Retinal pigment epithelial cell (primary cell): ENCODE results near the gene LIMD2.

Experiments used
- DNase-seq: peaks from one replicate; pipeline ENCODE4 v3.0.0-alpha.2; 2010; ENCODE audit warnings: low read depth
- H3K4me3 ChIP-seq: 2 replicates; pipeline ENCODE4 v1.5.1; 2011; ENCODE audit warnings: mild to moderate bottlenecking, low read length, control low read depth, moderate library complexity
- TF ChIP-seq, protein P1 (sequence below): conservative IDR thresholded peaks from 2 replicates; pipeline ENCODE4 v1.5.1; 2011; ENCODE audit warnings: low read depth, low read length, control low read depth, inconsistent platforms

LIMD2 gene

DNA sequence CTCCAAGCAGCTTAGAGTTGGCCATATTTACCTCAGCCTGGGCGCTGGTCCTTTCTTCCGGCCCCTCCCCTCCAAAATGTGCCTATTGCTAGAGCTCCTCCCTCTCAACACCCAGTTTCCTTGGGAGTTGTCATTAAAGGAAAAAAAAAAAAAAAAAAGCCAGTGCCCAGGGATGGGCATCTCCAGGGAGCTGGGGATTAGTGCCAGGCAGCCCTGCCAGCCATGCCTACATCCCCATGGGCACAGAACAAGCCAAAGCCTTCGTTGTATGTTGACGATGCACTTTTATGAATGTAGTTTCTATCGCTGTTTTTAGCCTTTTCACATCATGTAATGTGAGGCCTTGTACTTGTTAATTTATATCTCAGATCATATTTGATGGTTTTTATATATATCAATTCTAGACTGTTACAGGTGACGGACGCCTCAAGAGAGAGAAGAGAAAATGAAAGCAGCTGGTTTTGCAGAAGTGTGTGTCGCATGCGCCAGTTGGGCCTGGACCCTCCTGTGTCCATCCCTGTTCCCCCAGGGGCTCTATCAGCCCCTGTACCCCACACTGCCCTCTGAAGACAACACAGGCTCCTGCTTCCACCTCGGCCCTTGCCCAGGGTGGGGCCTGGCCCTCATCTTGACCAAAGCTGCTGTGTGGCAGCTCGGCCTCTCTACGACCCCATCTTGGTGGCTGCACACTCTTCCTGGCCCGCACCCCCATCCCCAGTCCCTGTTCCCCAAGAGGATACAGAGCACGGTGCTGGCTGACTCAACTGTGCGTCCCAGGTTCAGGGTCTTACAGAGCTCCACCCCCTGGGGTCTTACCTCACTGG, 4.8 kb downstream of the LIMD2 start:
- DNase-seq, result no peak
- H3K4me3 ChIP-seq, result no peak overlapping the region
- TF ChIP-seq, protein P1, sequence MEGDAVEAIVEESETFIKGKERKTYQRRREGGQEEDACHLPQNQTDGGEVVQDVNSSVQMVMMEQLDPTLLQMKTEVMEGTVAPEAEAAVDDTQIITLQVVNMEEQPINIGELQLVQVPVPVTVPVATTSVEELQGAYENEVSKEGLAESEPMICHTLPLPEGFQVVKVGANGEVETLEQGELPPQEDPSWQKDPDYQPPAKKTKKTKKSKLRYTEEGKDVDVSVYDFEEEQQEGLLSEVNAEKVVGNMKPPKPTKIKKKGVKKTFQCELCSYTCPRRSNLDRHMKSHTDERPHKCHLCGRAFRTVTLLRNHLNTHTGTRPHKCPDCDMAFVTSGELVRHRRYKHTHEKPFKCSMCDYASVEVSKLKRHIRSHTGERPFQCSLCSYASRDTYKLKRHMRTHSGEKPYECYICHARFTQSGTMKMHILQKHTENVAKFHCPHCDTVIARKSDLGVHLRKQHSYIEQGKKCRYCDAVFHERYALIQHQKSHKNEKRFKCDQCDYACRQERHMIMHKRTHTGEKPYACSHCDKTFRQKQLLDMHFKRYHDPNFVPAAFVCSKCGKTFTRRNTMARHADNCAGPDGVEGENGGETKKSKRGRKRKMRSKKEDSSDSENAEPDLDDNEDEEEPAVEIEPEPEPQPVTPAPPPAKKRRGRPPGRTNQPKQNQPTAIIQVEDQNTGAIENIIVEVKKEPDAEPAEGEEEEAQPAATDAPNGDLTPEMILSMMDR, result no peak

DNA sequence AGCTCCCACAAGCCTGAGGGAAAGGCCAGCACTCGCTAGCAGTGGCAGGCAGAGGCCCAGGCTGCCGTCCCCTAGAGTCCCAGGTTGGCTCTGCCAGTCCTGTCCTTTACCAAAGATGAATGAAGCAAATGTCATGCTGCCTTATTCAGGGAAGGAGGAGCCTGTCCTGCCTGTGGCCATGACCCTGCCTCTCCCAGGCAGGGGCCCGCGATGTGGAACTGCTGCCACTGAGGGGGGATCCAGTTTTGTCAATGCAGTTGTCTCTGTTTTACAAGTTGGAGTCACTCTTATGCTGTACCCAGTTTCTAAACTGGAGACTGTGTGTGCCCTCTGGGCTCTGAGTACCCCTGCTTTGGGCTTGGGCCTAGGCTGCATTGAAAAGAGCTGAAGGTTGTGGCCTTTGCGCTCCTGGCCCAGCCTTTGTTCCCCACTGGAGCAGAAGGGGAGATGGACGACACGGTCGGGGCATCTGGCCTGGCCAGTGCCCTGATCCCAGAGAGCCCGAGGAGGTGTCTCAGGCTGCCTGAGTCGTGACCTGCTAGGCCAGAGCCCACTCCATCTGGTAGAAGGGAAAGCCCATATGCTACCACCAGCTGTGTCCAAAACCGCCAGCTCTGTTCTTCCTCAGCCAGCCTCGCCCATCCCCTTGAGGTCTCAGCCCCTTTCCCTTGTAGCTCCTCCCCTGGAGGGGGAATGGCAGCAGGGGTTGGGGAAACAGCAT, 5.5 kb downstream of the LIMD2 start:
- TF ChIP-seq, protein P1, result no peak
- DNase-seq, result no peak
- no peak overlapping the region for H3K4me3 ChIP-seq

DNA sequence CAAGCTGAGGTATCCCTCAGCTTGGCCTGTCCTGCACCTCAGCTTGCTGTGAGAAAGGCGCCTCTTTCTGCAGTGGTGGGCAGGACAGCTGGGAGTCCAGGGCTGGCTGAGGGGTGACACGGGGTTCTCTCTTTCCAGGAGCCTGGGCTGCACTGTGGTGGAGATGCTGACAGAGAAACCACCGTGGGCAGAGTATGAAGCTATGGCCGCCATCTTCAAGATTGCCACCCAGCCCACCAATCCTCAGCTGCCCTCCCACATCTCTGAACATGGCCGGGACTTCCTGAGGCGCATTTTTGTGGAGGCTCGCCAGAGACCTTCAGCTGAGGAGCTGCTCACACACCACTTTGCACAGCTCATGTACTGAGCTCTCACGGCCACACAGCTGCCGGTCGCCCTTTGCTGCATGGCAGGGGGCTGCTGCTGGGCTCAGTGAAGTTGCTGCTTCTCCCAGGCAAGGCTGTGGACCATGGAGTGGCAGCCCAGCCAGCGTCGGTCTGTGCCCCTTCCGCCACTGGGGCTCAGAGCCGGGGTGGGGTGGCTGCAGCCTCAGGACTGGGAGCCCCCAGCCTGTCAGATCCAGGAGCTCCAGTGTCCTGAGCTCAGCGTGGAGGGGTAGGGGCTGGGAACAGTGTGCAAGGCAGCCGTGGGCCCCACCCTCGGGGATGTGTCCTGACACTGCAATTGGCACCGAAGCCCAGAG, 6.4 kb downstream of the LIMD2 start:
- TF ChIP-seq, protein P1, result no peak
- no peak overlapping the region for H3K4me3 ChIP-seq
- no peak for DNase-seq

DNA sequence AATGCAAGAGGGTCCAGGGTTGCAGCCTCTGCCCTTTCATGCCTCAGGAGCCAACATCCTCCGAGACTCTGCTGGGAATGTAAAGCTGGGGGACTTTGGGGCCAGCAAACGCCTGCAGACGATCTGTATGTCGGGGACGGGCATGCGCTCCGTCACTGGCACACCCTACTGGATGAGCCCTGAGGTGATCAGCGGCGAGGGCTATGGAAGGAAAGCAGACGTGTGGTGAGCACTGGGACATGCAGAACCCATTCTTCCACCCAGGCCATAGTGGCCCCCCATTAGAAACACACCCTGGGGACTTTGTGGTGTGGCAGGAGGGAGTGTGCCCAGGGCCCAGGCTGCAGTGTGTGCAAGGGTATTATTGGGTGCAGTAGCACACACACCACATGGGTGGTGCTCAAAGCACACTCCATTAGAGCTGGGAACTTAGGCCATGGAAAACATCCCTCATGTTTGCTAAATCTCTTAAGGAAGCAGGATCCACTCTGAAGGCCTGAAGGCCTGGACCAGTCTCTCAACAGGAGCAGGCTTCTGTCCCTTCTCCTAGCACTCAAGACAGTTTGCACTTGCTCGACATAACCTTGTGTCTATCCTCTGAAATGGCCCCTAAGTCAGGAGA, 7.6 kb downstream of the LIMD2 start:
- H3K4me3 ChIP-seq, result no peak overlapping the region
- DNase-seq, result no peak
- TF ChIP-seq, protein P1, result no peak

DNA sequence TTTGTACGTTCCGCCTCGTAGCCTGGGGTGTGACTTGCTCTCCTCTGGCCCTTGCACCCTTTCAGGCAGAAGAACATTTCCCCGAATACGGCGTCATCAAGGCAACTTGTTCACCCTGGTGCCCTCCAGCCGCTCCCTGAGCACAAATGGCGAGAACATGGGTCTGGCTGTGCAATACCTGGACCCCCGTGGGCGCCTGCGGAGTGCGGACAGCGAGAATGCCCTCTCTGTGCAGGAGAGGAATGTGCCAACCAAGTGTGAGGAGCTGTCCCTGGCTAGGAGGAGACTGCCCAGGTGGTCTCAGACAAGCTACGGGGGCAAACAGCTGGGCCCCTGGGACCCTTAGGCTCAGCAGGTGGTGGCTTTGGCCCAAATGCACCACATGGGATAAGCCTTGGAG, 10.4 kb downstream of the LIMD2 start:
- no peak overlapping the region for H3K4me3 ChIP-seq
- DNase-seq, result no peak
- TF ChIP-seq, protein P1, result no peak

DNA sequence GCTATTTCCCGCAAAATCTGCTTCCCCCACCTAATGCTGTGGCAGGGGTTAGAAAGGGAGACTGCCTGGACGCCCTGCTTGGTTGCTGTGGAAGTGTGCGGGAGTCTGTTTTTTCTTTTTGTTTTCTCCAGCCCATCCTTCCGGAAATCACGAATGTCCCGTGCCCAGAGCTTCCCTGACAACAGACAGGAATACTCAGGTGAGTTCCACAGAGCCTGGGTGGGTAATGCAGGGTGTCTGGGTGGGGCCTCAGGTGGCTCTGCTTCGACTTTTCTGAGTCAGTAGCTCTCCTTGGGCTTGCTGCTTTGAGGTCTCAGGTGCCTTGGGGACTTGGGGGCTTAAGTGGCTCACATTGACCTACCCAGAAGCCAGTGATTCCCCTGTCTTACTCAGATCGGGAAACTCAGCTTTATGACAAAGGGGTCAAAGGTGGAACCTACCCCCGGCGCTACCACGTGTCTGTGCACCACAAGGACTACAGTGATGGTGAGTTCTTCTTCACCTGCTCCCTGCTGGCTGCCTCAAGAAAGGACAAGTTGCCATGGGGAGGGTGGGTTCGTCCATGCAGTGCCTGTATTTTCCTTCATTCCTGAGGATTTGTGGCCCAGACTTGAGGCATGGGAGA, 11.4 kb downstream of the LIMD2 start:
- TF ChIP-seq, protein P1, result no peak
- DNase-seq, result no peak
- H3K4me3 ChIP-seq, result no peak overlapping the region
